Measurements from ENCODE around the gene INSL3.

INSL3 gene

GRCh38 chr19:17821190-17821589 is at the start of gene INSL3:
Gene INSL3, minus strand, starts transcription at chr19:17821519. Its CDS starts 13 bp downstream, at chr19:17821506.
- DNase-seq = no peak

GRCh38 chr19:17869114-17869608 is 47.8 kb upstream of the INSL3 start:
- DNase-seq = no peak

DNA sequence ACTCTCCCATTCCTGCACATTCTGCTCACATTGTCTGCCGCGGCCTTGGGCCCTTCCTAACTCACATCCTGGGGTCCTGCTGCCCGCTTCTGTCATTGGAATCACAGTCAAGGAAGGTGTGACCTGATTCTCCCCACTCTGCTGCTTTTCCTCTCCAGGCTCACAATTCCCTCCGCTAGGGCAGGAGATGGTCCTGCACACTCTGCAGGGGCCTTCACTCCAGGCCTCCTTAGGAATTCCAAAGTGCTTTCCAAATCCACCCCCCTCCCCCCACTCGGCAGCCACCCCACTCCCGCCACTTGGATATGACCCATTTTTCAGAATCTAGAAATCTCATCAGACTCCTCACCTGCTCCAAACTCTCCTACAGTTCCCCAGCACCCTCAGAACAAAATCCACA is 47.4 kb upstream of the INSL3 start:
- DNase-seq = no peak

DNA sequence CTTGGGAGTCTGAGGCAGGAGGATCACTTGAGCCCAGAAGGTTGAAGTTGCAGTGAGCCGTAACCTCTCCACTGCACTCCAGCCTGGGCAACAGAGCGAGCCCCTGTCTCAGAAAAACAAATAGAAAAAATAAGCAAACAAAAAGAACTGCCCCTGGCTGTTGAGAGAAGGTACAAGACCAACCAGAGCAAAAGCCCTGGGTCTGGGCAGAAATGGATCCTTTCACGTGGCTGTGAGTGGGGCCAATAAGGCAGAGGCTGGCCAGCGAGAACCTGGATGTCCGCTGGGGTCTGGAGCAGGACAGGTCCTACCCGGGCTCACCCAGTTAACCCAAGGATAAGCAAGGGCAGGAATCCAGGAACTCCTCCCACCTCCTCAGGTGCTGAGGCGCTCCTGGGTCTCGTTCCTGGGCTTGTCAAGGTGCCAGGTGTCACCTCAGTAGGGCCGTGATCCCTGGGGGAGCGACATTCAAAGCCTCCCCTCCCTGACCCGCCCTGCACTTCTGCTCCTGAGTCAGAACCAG is 45.7 kb upstream of the INSL3 start:
- no peak for DNase-seq

DNA sequence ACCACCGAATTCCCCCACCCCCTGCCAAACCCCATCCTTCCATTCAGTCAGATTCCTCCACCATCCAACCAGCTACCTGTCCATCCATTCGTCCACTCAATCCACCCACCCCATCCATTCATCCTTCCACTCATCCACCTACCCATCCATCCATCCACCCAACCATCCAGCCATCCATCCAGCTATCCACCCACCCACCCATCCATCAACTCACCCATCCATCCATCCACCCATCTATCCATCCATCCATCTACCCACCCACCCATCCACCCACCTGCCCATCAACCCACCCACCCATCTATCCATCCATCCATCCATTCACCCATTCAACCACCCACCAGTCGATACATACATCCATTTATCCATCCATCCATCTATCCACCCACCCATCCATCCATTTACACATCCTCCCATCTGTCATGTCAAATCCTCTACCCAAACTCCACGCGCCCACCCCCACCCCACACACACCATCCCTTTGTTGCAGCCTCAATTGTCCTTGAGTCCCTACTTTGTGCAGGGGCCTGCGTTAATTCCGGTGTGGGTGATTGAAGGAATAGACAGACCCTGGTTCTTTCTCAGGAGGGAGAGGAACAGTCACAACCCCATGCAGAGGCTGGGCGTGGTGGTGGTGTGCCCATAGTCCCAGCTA is 45.1 kb upstream of the INSL3 start:
- DNase-seq = no peak

- no peak for DNase-seq
Observed at GRCh38 chr19:17865364-17866311, 44.3 kb upstream of the INSL3 start.

DNA sequence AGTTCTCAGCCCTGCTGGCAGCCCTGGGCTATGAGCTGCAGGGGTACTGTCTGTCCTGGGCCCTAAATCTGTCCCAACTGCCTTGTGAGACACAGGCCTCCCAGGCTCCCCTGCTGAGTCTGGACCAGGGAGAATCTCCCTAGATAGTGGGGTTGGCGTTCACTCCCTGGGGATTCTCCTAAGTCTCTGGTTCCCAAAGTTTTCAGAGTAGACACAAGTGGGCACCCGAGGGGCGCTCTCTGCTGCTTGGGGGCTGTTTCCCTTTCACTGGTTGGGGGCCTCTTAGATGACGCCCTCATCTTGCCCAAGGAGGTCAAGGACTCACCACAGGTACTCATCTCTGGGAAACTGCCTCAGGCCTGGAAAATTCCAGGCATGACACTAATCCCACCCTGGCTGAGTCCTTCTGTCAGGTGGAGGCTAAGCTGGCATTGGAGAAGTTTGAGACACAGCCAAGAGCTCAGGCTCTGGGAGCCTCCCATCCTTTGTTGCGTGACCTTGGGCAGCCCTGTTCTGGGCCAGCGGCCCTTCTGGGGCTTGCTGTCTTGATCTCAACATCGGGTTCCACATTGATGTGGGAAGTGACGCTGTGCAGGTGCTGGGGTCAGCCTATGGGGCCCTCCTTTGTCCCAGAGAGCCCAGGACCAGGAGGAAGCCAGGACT is 42.3 kb upstream of the INSL3 start:
- DNase-seq = no peak

DNA sequence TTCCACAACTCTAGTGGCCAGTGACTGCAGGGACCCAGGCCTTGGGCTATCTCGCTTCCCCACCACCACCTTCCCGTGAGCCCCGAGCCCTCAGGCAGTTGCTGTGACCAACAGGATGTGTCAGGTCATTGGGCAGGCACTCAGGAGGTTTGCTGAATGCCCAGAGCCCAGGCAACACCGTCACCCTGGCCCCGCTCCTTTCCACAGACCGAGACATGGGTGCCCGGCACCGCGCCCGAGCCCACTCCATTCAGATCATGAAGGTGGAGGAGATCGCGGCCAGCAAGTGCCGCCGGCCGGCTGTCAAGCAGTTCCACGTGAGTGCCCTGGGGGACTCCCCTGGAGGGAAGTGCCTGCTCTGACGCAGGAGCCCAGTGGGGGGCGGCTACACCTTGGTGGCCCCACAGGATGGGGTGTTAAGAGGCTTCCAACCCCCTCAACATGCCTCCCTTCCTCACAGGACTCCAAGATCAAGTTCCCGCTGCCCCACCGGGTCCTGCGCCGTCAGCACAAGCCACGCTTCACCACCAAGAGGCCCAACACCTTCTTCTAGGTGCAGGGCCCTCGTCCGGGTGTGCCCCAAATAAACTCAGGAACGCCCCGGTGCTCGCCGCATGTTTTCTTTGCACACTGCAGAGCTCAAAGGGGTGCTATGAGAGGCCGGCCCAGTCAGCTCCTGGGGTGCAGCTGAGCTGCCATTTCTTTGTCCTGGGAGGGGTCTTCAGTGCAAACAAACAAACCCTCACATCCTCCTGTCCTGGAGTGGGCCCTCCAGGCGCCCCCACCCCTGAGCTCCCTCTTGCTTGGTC is 41.6 kb upstream of the INSL3 start:
- no peak for DNase-seq

DNA sequence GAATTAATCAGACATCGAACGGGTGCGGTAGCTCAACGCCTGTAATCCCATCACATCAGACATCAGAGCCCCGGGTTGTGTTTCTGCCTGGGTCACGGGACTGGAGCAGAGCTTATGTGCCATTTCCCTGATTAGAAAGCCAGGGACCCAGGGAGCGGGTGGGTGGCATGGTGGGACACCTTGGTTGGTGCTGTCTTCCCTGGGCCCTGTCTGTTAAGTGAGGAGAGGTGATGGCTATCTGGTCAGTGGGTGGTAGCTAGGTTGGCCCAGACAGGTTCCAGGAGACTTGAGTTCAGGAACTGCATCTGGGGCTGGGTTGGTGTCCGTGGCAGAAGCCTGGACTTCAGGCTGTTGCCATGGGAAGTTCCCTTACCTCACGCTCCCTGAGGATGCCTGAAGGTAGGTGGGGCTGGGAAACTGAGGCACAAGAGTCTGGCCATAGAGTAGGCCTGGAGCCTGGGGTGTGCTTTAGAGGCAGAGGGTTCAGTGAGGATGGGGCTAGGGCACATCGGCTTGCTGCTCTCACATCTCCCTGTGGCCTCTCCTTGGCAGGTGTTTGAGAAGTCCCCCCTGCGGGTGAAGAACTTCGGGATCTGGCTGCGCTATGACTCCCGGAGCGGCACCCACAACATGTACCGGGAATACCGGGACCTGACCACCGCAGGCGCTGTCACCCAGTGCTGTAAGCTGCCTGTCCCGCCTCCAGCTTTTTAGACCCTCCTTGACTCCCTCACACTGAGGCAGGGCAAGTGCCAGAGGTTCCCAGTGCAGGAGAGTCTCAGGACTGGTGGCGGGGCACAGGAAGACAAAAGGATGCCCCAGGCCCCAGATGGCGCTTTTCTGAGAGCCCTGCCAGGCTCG is 40.5 kb upstream of the INSL3 start:
- DNase-seq = no peak

GRCh38 chr19:17860993-17861360 is 39.7 kb upstream of the INSL3 start:
- no peak for DNase-seq

DNA sequence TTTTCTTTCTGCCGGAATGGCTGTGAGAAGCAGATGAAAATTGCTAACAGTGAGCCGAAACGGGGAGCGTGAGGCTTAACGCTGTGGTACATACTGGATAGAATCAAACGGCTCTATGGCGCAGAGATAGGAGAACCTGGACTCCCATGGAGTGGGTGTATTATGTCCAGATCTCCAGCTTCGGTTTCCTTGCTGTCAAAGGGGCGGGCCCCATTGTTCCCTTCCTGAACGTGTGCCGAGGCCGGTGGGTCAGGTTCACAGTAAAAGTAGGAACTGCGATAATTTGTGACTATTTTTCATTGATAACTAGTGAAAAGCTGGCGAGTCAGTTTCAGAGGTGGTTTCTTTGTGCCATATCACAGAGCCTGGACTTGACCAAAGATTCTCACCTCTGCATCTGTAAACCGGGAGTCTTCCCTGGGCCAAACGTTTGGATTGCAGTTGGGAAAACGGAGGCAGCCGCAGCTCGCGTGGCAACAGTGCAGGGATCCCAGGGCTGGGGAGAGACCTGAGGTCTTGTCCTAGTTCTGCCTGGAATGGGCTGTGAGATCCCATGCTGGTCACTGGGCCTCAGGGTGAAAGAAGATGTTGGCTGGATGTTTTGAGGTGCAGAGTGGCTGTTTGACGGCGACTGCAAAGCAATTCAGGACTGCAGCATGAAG is 39.1 kb upstream of the INSL3 start:
- peak; percentile 56 for DNase-seq

DNA sequence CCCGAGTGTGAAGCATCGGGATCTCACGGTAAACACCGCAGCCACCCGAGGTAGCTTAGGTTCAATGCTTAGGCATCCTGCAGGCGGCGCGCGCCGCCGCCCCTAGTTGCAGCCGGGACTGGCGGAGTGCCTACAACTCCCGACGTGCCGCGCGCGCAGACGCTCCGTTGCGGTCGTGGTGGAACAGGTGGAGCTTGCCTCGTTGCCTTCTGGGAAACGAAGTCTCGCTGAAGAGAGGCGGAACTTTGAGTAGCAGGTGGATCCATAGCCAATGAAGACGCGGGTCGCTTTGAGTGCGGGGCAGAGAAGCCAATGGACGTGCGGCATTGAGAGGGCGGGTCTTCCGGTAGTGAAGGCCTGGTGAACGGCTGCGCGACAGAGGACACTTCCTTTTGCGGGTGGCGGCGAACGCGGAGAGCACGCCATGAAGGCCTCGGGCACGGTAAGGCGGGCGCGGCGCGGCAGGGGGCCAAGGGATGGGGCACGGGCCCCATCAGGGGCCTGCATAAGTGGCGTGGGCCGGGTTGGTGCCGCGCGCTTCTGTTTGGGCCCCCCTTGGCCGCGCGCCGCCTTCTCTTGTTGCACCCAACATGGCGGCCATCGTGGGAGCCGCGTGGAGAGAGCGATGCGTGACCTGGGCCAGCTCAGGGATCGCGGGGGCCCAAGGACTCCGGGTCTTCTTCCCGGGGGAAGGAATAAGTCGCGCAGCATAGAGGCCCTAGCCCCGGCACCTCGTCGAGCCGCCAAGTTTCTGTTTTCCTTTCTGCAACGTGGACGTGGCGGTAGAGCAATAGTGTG is 38.4 kb upstream of the INSL3 start, which contains the start of gene RPL18A:
Gene RPL18A, plus strand, starts transcription at position 378 of the 798 bp plus-strand sequence. Its CDS starts 47 bp downstream, at position 425.
- peak; percentile 100 for DNase-seq

GRCh38 chr19:17855280-17856152 is 34.2 kb upstream of the INSL3 start:
- DNase-seq = peak; percentile 73

- DNase-seq = no peak
Observed at GRCh38 chr19:17854061-17854460, 32.7 kb upstream of the INSL3 start.

DNA sequence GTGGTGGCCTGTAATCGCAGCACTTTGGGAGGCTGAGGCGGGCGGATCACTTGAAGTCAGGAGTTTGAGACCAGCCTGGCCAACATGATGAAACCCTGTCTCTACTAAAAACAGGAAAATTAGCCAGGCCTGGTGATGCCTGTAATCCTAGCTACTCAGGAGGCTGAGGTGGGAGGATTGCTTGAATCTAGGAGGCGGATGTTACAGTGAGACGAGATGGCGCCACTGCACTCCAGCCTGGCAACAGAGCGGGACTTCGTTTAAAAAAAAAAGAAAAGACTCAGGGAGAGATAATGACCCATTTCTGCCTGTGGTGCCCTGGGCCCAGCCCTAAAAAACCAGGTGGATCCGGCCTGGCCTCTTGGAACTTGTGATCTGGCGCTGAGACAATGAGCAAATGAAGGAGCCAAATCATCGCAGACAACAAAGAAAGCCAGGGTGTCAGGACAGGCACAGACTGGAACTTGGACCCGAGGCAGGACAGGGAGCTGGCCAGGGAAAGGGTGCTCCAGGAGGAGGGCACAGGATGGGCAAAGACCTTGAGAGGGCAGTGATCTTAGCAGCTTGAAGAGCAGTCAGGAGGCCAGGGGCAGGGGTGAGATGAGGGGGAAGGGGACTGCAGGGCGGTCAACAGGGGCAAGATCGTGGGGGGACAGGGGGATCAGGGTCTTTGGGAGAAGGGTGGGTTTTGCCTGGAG is 27.4 kb upstream of the INSL3 start:
- DNase-seq = no peak

- peak; percentile 69 for DNase-seq
Observed at GRCh38 chr19:17847538-17848366, 26.4 kb upstream of the INSL3 start, which contains the start of gene JAK3. Gene JAK3, minus strand, starts transcription at chr19:17847982. Its CDS starts 3,565 bp downstream, at chr19:17844417.

DNA sequence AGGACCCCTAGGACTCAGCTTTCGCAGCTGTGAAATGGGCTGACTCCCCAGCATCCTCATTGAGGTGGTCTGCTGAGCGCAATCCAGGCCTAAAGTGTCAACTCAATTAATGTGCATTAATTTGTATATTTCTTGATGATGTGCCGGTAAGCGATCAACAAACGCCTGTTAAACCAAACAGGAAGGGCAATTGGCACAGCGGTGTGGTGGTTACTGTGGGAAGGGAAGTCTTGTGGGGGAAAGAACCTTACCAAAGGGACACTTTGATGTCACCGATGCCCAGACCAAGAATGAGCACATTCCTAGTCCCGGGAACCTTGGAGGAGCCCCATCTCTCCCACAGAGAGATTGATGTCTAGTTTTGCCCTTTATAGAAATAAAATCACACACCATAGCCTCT is 24.8 kb upstream of the INSL3 start:
- DNase-seq = no peak

Measured in inflammatory macrophage treated with lipopolysaccharide for 4 hours (primary cell).